Measurements from ENCODE around the gene ROR2. TPM values are rescaled to one million over a fixed set of nuclear protein-coding genes. Genes with fewer than 3 reads are reported as not detected.

The ROR2 gene
- total RNA-seq, 3 donors from 2014 or later (not counting 1 experiment from before 2014, with no cell fraction given): 1.7 TPM; not detected in 2

GRCh38 chr9:91942201-91942600 is 7.8 kb downstream of the ROR2 start:
- no peaks in the 10 kb centered on the region for H3K9me3 ChIP-seq (ENCODE audit: control insufficient read depth, insufficient read depth, low read length)
- peaks cover 30 to 39% of the 10 kb centered on the region in 2 donors for H3K27me3 Mint-ChIP-seq (ENCODE audit: low read depth in 2 of 2)
- H3K4me3 Mint-ChIP-seq: no peak overlapping the region
- no peaks in the 10 kb centered on the region for H3K4me1 ChIP-seq (ENCODE audit: control insufficient read depth, insufficient read depth, low read length)
- H3K4me3 ChIP-seq (ENCODE audit: low read length): no peak overlapping the region
- H3K9me3 Mint-ChIP-seq: no peaks in the 10 kb centered on the region
- ATAC-seq (no peak), DNase-seq (no peak)
- WGBS (ENCODE audit: insufficient coverage): 75% methylated on average over 4 of the region's 5 CpGs
- no peak overlapping the region for H3K27ac ChIP-seq (ENCODE audit: low read length)
- no peak overlapping the region for H3K27ac Mint-ChIP-seq
- TF ChIP-seq CTCF (IDR thresholded peaks at IDR 0.05): no peak
- intact Hi-C loops (cut with micrococcal nuclease): no loop called here
- no peaks in the 10 kb centered on the region for H3K4me1 Mint-ChIP-seq
- no peaks in the 10 kb centered on the region for H3K36me3 ChIP-seq (ENCODE audit: control insufficient read depth, insufficient read depth, low read length)
- no peaks in the 10 kb centered on the region for H3K36me3 Mint-ChIP-seq
- no peaks in the 10 kb centered on the region for H3K27me3 ChIP-seq (ENCODE audit: control insufficient read depth, insufficient read depth, low read length)

- H3K9me3 ChIP-seq (ENCODE audit: control insufficient read depth, insufficient read depth, low read length): no peaks in the 10 kb centered on the region
- Mint-ChIP-seq H3K4me3 (no peak overlapping the region), H3K27me3 (ENCODE audit: low read depth in 2 of 2) (peaks cover 17 to 19% of the 10 kb centered on the region in 2 donors), H3K27ac (no peak overlapping the region), H3K9me3 (no peaks in the 10 kb centered on the region), H3K36me3 (no peaks in the 10 kb centered on the region), H3K4me1 (no peaks in the 10 kb centered on the region)
- WGBS (ENCODE audit: insufficient coverage): 86% methylated on average over 7 of the region's 7 CpGs
- H3K4me1 ChIP-seq (ENCODE audit: control insufficient read depth, insufficient read depth, low read length): no peaks in the 10 kb centered on the region
- no peak for ATAC-seq
- no peak overlapping the region for H3K27ac ChIP-seq (ENCODE audit: low read length)
- H3K36me3 ChIP-seq (ENCODE audit: control insufficient read depth, insufficient read depth, low read length): no peaks in the 10 kb centered on the region
- DNase-seq: no peak
- TF ChIP-seq CTCF (IDR thresholded peaks at IDR 0.05): no peak
- no peak overlapping the region for H3K4me3 ChIP-seq (ENCODE audit: low read length)
- no peaks in the 10 kb centered on the region for H3K27me3 ChIP-seq (ENCODE audit: control insufficient read depth, insufficient read depth, low read length)
- intact Hi-C loops (cut with micrococcal nuclease): no loop called here
Observed at GRCh38 chr9:91939978-91940377, 10.1 kb downstream of the ROR2 start.

- Histone ChIP-seq H3K4me3 (ENCODE audit: low read length) (no peak overlapping the region), H3K36me3 (ENCODE audit: control insufficient read depth, insufficient read depth, low read length) (no peaks in the 10 kb centered on the region), H3K4me1 (ENCODE audit: control insufficient read depth, insufficient read depth, low read length) (no peaks in the 10 kb centered on the region), H3K9me3 (ENCODE audit: control insufficient read depth, insufficient read depth, low read length) (no peaks in the 10 kb centered on the region), H3K27me3 (ENCODE audit: control insufficient read depth, insufficient read depth, low read length) (no peaks in the 10 kb centered on the region), H3K27ac (ENCODE audit: low read length) (no peak overlapping the region)
- H3K4me3 Mint-ChIP-seq: no peak overlapping the region
- WGBS (ENCODE audit: insufficient coverage): 93% methylated on average over 5 of the region's 5 CpGs
- peaks cover 0 to 5% of the 10 kb centered on the region in 2 donors for H3K27me3 Mint-ChIP-seq (ENCODE audit: low read depth in 2 of 2)
- H3K9me3 Mint-ChIP-seq: no peaks in the 10 kb centered on the region
- intact Hi-C loops (cut with micrococcal nuclease): no loop called here
- TF ChIP-seq CTCF (IDR thresholded peaks at IDR 0.05): no peak
- no peak for DNase-seq
- no peak for ATAC-seq
- H3K27ac Mint-ChIP-seq: no peak overlapping the region
- H3K36me3 Mint-ChIP-seq: no peaks in the 10 kb centered on the region
- H3K4me1 Mint-ChIP-seq: no peaks in the 10 kb centered on the region
Observed at GRCh38 chr9:91937727-91938126, 12.3 kb downstream of the ROR2 start.

- H3K4me3 ChIP-seq (ENCODE audit: low read length): no peak overlapping the region
- DNase-seq: no peak
- no peaks in the 10 kb centered on the region for H3K9me3 Mint-ChIP-seq
- no peaks in the 10 kb centered on the region for H3K27me3 ChIP-seq (ENCODE audit: control insufficient read depth, insufficient read depth, low read length)
- H3K36me3 Mint-ChIP-seq: no peaks in the 10 kb centered on the region
- no peaks in the 10 kb centered on the region for H3K4me1 ChIP-seq (ENCODE audit: control insufficient read depth, insufficient read depth, low read length)
- no peaks in the 10 kb centered on the region for H3K36me3 ChIP-seq (ENCODE audit: control insufficient read depth, insufficient read depth, low read length)
- WGBS (ENCODE audit: insufficient coverage): 82% methylated on average over 9 of the region's 9 CpGs
- no peaks in the 10 kb centered on the region for H3K4me1 Mint-ChIP-seq
- no peak for ATAC-seq
- H3K4me3 Mint-ChIP-seq: no peak overlapping the region
- no peak for TF ChIP-seq CTCF (IDR thresholded peaks at IDR 0.05)
- no peak overlapping the region for H3K27ac Mint-ChIP-seq
- intact Hi-C loops (cut with micrococcal nuclease): no loop called here
- no peaks in the 10 kb centered on the region for H3K9me3 ChIP-seq (ENCODE audit: control insufficient read depth, insufficient read depth, low read length)
- H3K27ac ChIP-seq (ENCODE audit: low read length): no peak overlapping the region
- H3K27me3 Mint-ChIP-seq (ENCODE audit: low read depth in 2 of 2): peaks cover 0 to 2% of the 10 kb centered on the region in 2 donors
Observed at GRCh38 chr9:91937056-91937455, 13.0 kb downstream of the ROR2 start.

Data from natural killer cell (primary cell).